Activated B cell treated with CpG ODN at 0.5 μM for 24 hours (primary cell): ENCODE measurements around the gene PRKG1. TPM values are rescaled to one million over a fixed set of nuclear protein-coding genes. Genes with fewer than 3 reads are reported as not detected.
A peak's percentile ranks its signal among the peaks of the same experiment; 100 is the strongest.

Experiments
- ATAC-seq: fragments of 200-7000 bp; cut with Tn5 transposase; one replicate; pipeline ENCODE4 v1.10.0; 2021; ENCODE audit warnings: low read depth, mild to moderate bottlenecking, moderate library complexity
- CTCF ChIA-PET: fragments of 350-600 bp; sonication (Branson Sonifier 250); formaldehyde crosslinking; loops from one replicate; lab custom pipeline; 2021; ENCODE audit warnings: antibody characterized with exemption; lab: Charles Lee
- POLR2A ChIA-PET: fragments of 350-600 bp; sonication (Branson Sonifier 250); formaldehyde crosslinking; loops from one replicate; lab custom pipeline; 2021; ENCODE audit warnings: antibody characterized with exemption; lab: Charles Lee
- DNase-seq: peaks from one replicate; pipeline ENCODE4 v3.0.0; 2022
- H3K27ac Mint-ChIP-seq: one replicate; pipeline ENCODE4 v1.8.0; 2020; ENCODE audit warnings: mixed read lengths
- H3K27me3 Mint-ChIP-seq: one replicate; pipeline ENCODE4 v1.8.0; 2021; ENCODE audit warnings: mixed read lengths
- H3K36me3 Mint-ChIP-seq: one replicate; pipeline ENCODE4 v1.8.0; 2021; ENCODE audit warnings: low read depth, mixed read lengths
- H3K4me1 Mint-ChIP-seq: one replicate; pipeline ENCODE4 v1.8.0; 2021; ENCODE audit warnings: mixed read lengths
- H3K4me3 Mint-ChIP-seq: one replicate; pipeline ENCODE4 v1.8.0; 2020; ENCODE audit warnings: mild to moderate bottlenecking, mixed read lengths
- H3K9me3 Mint-ChIP-seq: one replicate; pipeline ENCODE4 v1.8.0; 2020; ENCODE audit warnings: mixed read lengths
- CTCF ChIP-seq: fragments of 200-600 bp; IDR thresholded peaks from one replicate; pipeline ENCODE4 v1.8.0; 2022; ENCODE audit warnings: antibody characterized with exemption, mild to moderate bottlenecking
- intact Hi-C: fragments of 100-400 bp; cut with micrococcal nuclease; formaldehyde crosslinking; loops from one replicate; pipeline ENCODE4 v1.15.1; 2024
- total RNA-seq: library from RNA; stranded (reverse); gene quantifications from 2 replicates; pipeline ENCODE4 v1.2.3, GENCODE V29; 2022

PRKG1 gene
- total RNA-seq, 1 donor from 2014 or later = not detected

- no peaks in the 10 kb centered on the region for H3K9me3 Mint-ChIP-seq
- no peaks in the 10 kb centered on the region for H3K4me1 Mint-ChIP-seq
- POLR2A ChIA-PET = no interaction called here
- CTCF ChIA-PET = no interaction called here
- H3K27me3 Mint-ChIP-seq = no peaks in the 10 kb centered on the region
- no peak overlapping the region for H3K27ac Mint-ChIP-seq
- DNase-seq (no peak), ATAC-seq (no peak)
- no peak overlapping the region for H3K4me3 Mint-ChIP-seq
- no peak for TF ChIP-seq CTCF
- intact Hi-C loops = no loop called here
- H3K36me3 Mint-ChIP-seq = no peaks in the 10 kb centered on the region
These were observed 802.7 kb downstream of the PRKG1 start for GRCh38 chr10:51876979-51877378.

- no peak for DNase-seq
- H3K4me1 Mint-ChIP-seq = no peaks in the 10 kb centered on the region
- ATAC-seq = no peak
- TF ChIP-seq CTCF = no peak
- H3K36me3 Mint-ChIP-seq = no peaks in the 10 kb centered on the region
- intact Hi-C loops = no loop called here
- no peak overlapping the region for H3K4me3 Mint-ChIP-seq
- no peak overlapping the region for H3K27ac Mint-ChIP-seq
- no peaks in the 10 kb centered on the region for H3K9me3 Mint-ChIP-seq
- POLR2A ChIA-PET = no interaction called here
- no peaks in the 10 kb centered on the region for H3K27me3 Mint-ChIP-seq
- CTCF ChIA-PET = no interaction called here
These were observed 803.3 kb downstream of the PRKG1 start for GRCh38 chr10:51877636-51878035.

- Mint-ChIP-seq H3K36me3 (no peaks in the 10 kb centered on the region), H3K27ac (no peak overlapping the region), H3K4me1 (no peaks in the 10 kb centered on the region), H3K4me3 (no peak overlapping the region), H3K9me3 (no peaks in the 10 kb centered on the region), H3K27me3 (no peaks in the 10 kb centered on the region)
- ChIA-PET CTCF (no interaction called here), POLR2A (no interaction called here)
- DNase-seq (no peak), ATAC-seq (no peak)
- TF ChIP-seq CTCF = no peak
- intact Hi-C loops = no loop called here
These were observed 804.4 kb downstream of the PRKG1 start for GRCh38 chr10:51878695-51879094.

- no peak for DNase-seq
These were observed 805.0 kb downstream of the PRKG1 start for GRCh38 chr10:51879238-51879637.

GRCh38 chr10:51881213-51881612, 806.9 kb downstream of the PRKG1 start:
- intact Hi-C loops = no loop called here
- H3K4me3 Mint-ChIP-seq = no peak overlapping the region

More at GRCh38 chr10:51879238-51879637, 805.0 kb downstream of the PRKG1 start:
- POLR2A ChIA-PET = no interaction called here
- H3K9me3 Mint-ChIP-seq = no peaks in the 10 kb centered on the region
- CTCF ChIA-PET = no interaction called here
- H3K27me3 Mint-ChIP-seq = no peaks in the 10 kb centered on the region
- no peak overlapping the region for H3K27ac Mint-ChIP-seq
- peak; percentile 61 for ATAC-seq
- no peak for TF ChIP-seq CTCF
- no peaks in the 10 kb centered on the region for H3K36me3 Mint-ChIP-seq
- H3K4me3 Mint-ChIP-seq = no peak overlapping the region
- intact Hi-C loops = no loop called here
- no peaks in the 10 kb centered on the region for H3K4me1 Mint-ChIP-seq

More at GRCh38 chr10:51881213-51881612, 806.9 kb downstream of the PRKG1 start:
- DNase-seq (no peak), ATAC-seq (no peak)
- CTCF ChIA-PET = no interaction called here
- Mint-ChIP-seq H3K27ac (no peak overlapping the region), H3K4me1 (no peaks in the 10 kb centered on the region), H3K9me3 (no peaks in the 10 kb centered on the region), H3K27me3 (no peaks in the 10 kb centered on the region), H3K36me3 (no peaks in the 10 kb centered on the region)
- POLR2A ChIA-PET = no interaction called here
- TF ChIP-seq CTCF = no peak
